DND-41 (cell line): Measurements from ENCODE around the gene TENT5C.

Experiments
- EZH2 ChIP-seq: IDR thresholded peaks from 3 replicates; pipeline ENCODE4 v1.6.1; 2012; ENCODE audit warnings: borderline replicate concordance, low read depth, mild to moderate bottlenecking, moderate library complexity, low read length, inconsistent platforms; ENCODE audit not compliant: severe bottlenecking
- TF ChIP-seq, protein P1 (sequence below): IDR thresholded peaks from 2 replicates; pipeline ENCODE4 v1.5.1; 2012; ENCODE audit warnings: borderline replicate concordance, low read length, moderate library complexity, mild to moderate bottlenecking; ENCODE audit not compliant: poor library complexity, severe bottlenecking; ENCODE audit errors: extremely low read depth

DNA sequence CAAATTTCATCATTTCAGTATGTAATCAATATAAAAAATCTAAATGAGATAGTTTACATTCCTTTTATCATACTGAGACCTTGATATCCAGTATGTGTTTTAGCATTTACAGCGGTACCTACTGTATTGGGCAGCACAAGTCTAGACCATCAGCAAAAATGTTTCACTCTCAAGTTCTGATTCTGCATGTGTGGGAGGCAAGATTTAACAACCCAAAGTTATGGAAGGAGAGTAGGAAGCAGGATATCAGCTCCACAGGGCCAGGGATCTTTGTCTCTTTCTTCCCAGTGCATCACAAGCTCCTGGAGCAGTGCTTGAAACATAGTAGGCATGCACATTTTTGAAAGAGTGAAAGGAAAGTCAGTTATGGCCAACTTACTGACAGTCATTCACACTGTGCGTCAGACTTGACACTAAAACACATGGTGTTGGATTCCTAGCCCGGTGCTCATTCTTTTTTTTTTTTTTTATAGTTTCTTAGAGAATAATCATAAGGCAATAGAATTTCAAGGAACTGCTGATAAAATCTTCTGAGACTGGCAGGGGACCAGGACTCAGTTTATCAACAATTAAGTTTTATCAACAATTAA lies 6.1 kb downstream of the TENT5C start:
- TF ChIP-seq, protein P1, sequence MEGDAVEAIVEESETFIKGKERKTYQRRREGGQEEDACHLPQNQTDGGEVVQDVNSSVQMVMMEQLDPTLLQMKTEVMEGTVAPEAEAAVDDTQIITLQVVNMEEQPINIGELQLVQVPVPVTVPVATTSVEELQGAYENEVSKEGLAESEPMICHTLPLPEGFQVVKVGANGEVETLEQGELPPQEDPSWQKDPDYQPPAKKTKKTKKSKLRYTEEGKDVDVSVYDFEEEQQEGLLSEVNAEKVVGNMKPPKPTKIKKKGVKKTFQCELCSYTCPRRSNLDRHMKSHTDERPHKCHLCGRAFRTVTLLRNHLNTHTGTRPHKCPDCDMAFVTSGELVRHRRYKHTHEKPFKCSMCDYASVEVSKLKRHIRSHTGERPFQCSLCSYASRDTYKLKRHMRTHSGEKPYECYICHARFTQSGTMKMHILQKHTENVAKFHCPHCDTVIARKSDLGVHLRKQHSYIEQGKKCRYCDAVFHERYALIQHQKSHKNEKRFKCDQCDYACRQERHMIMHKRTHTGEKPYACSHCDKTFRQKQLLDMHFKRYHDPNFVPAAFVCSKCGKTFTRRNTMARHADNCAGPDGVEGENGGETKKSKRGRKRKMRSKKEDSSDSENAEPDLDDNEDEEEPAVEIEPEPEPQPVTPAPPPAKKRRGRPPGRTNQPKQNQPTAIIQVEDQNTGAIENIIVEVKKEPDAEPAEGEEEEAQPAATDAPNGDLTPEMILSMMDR, result no peak
- TF ChIP-seq EZH2, result no peak
